CD4-positive, alpha-beta T cell (primary cell): ENCODE data around the gene ITGB3. TPM values are rescaled to one million over a fixed set of nuclear protein-coding genes. Genes with fewer than 3 reads are reported as not detected.
A peak's percentile ranks its signal among the peaks of the same experiment; 100 is the strongest.

Experiments used
- ATAC-seq: fragments of 200-7000 bp; cut with Tn5 transposase; one replicate; pipeline ENCODE4 v1.10.0; 2022; ENCODE audit warnings: mild to moderate bottlenecking; ENCODE audit not compliant: poor library complexity
- CTCF ChIA-PET: fragments of 350-600 bp; sonication (Branson Sonifier 250); formaldehyde crosslinking; loops from one replicate; lab custom pipeline; 2021; ENCODE audit warnings: antibody characterized with exemption, inconsistent platforms; lab: Charles Lee
- POLR2A ChIA-PET: fragments of 350-600 bp; sonication (Branson Sonifier 250); formaldehyde crosslinking; loops from one replicate; lab custom pipeline; 2021; ENCODE audit warnings: antibody characterized with exemption, inconsistent platforms; lab: Charles Lee
- DNase-seq, 14 experiments: peaks; one replicate each; pipeline ENCODE4 v3.0.0-alpha.2; 2013 to 2020; ENCODE audit warnings: mixed read lengths in 2 of 14
- H3K27ac ChIP-seq, 2 donors: one replicate each; pipeline versions ENCODE4 v1.5.1 to v1.7.0; 2013; ENCODE audit warnings: low read length in 2 of 2, low read depth in 1 of 2, mild to moderate bottlenecking in 1 of 2
- H3K27me3 ChIP-seq, 2 experiments: 1 replicate in 1 of 2; 2 replicates in 1 of 2; pipeline versions ENCODE4 v1.6.1 to v1.7.0; 2013; ENCODE audit warnings: low read length in 2 of 2, control low read depth in 1 of 2, mild to moderate bottlenecking in 1 of 2, moderate library complexity in 1 of 2; ENCODE audit not compliant: insufficient read depth in 2 of 2, control insufficient read depth in 1 of 2
- H3K36me3 ChIP-seq: one replicate; pipeline ENCODE4 v1.6.1; 2013; ENCODE audit warnings: low read length, control low read depth; ENCODE audit not compliant: insufficient read depth
- H3K4me1 ChIP-seq: one replicate; pipeline ENCODE4 v1.6.1; 2013; ENCODE audit warnings: low read length, control low read depth; ENCODE audit not compliant: insufficient read depth
- H3K4me3 ChIP-seq: one replicate; pipeline ENCODE4 v1.5.1; 2013; ENCODE audit warnings: mild to moderate bottlenecking, low read length, moderate library complexity
- H3K9me3 ChIP-seq, 2 experiments: 1 replicate in 1 of 2; 2 replicates in 1 of 2; pipeline versions ENCODE4 v1.6.1 to v1.7.0; 2013; ENCODE audit warnings: low read length in 2 of 2, mild to moderate bottlenecking in 2 of 2, control low read depth in 1 of 2, moderate library complexity in 1 of 2; ENCODE audit not compliant: control insufficient read depth in 1 of 2, insufficient read depth in 1 of 2
- H3K27ac Mint-ChIP-seq: one replicate; pipeline ENCODE4 v1.8.0; 2020; ENCODE audit warnings: mixed read lengths
- H3K27me3 Mint-ChIP-seq: one replicate; pipeline ENCODE4 v1.8.0; 2021; ENCODE audit warnings: mixed read lengths
- H3K36me3 Mint-ChIP-seq: one replicate; pipeline ENCODE4 v1.8.0; 2021; ENCODE audit warnings: low read depth, mixed read lengths
- H3K4me1 Mint-ChIP-seq: one replicate; pipeline ENCODE4 v1.8.0; 2021; ENCODE audit warnings: low read depth, mixed read lengths
- H3K4me3 Mint-ChIP-seq: one replicate; pipeline ENCODE4 v1.8.0; 2020; ENCODE audit warnings: mild to moderate bottlenecking, mixed read lengths
- H3K9me3 Mint-ChIP-seq: one replicate; pipeline ENCODE4 v1.8.0; 2020; ENCODE audit warnings: mixed read lengths
- CTCF ChIP-seq: fragments of 200-600 bp; IDR thresholded peaks from one replicate; pipeline ENCODE4 v1.8.0; 2022; ENCODE audit warnings: antibody characterized with exemption, mild to moderate bottlenecking
- intact Hi-C, 2 experiments: fragments of 100-400 bp; cut with DNase I in 1 of 2; cut with micrococcal nuclease in 1 of 2; formaldehyde crosslinking; loops; one replicate each; pipeline versions ENCODE4 v1.15.1 to v1.9.0; 2023 to 2025; cut with DNase I, micrococcal nuclease
- total RNA-seq, 174 experiments: library from RNA in 2 of 174; stranded (reverse) in 2 of 174; gene quantifications; one replicate each; pipeline ENCODE4 v1.2.3 and lab custom pipeline; 2021 to 2026

ITGB3 gene
- total RNA-seq, 2 experiments from 2014 or later, result 0.05 TPM; not detected in 1

DNA sequence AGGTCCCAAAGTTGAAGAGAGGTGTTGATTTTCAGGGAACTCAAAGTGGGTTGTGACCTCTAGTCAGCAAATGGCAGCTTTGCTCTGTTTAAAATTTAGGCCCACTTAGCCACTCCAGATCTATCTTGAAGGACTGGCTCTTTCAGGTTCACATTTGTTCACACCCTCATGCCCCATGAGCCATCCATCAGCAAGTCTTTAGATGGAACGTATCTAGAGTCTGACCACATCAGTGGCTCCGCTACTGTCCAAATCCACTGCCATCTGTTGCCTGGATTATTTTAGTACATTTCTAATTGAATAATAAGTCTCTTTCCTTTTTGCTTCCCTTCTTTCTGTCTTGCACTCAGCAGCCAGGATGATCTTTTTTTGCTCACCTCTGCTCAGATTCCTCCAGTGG is 10.5 kb downstream of the ITGB3 start:
- no peaks in the 10 kb centered on the region for H3K36me3 ChIP-seq
- no peaks in the 10 kb centered on the region for H3K4me1 Mint-ChIP-seq
- no peak overlapping the region for H3K4me3 Mint-ChIP-seq
- POLR2A ChIA-PET, result no interaction called here
- H3K9me3 Mint-ChIP-seq, result no peaks in the 10 kb centered on the region
- H3K27me3 Mint-ChIP-seq, result peaks cover 28% of the 10 kb centered on the region
- no peak overlapping the region for H3K4me3 ChIP-seq
- no peak for ATAC-seq
- no peak for TF ChIP-seq CTCF
- H3K27me3 ChIP-seq, result peaks cover 3 to 10% of the 10 kb centered on the region in 2 experiments
- H3K27ac ChIP-seq, result no peak overlapping the region
- no peaks in the 10 kb centered on the region for H3K36me3 Mint-ChIP-seq
- CTCF ChIA-PET, result no interaction called here
- H3K9me3 ChIP-seq, result no peaks in the 10 kb centered on the region
- intact Hi-C loops, result no loop called here
- H3K27ac Mint-ChIP-seq, result no peak overlapping the region
- H3K4me1 ChIP-seq, result no peaks in the 10 kb centered on the region
- DNase-seq, result no peak

DNA sequence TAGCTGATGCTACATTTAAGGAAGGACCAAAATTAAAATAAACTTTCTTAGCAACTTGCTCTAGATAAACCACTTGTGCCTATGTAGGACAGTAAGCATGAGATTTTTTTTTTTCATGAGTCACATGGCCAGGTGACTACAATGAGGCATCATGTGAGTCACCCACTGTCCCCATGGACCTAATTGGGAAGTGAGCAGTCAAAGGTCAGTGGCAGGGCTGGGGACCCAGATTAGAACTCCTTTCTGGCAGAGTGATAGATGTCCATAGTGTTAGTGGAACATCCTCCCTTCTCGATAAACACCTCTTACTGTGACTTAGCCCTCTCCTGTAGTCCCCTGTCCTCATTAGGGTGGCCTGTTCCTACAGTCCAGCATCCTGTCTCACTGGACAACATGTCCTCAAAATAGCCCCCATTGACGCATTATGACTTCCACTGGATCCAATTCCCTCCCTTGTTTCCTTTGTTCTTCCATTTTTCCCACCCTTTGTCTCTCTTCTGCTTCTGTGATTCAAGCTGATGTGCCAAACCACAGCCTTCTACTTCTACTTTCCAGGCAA is 12.4 kb downstream of the ITGB3 start:
- no peak overlapping the region for H3K27ac ChIP-seq
- peaks cover 0 to 6% of the 10 kb centered on the region in 2 experiments for H3K27me3 ChIP-seq
- H3K4me3 Mint-ChIP-seq, result no peak overlapping the region
- H3K4me3 ChIP-seq, result no peak overlapping the region
- no peaks in the 10 kb centered on the region for H3K36me3 Mint-ChIP-seq
- intact Hi-C loops, result no loop called here
- ChIA-PET POLR2A (no interaction called here), CTCF (no interaction called here)
- no peaks in the 10 kb centered on the region for H3K4me1 ChIP-seq
- peaks cover 4% of the 10 kb centered on the region for H3K9me3 Mint-ChIP-seq
- no peaks in the 10 kb centered on the region for H3K9me3 ChIP-seq
- peaks cover 21% of the 10 kb centered on the region for H3K27me3 Mint-ChIP-seq
- ATAC-seq (no peak), DNase-seq (peak in 2 of 14 experiments; percentile 25 to 49)
- no peak overlapping the region for H3K27ac Mint-ChIP-seq
- H3K36me3 ChIP-seq, result no peaks in the 10 kb centered on the region
- H3K4me1 Mint-ChIP-seq, result no peaks in the 10 kb centered on the region
- no peak for TF ChIP-seq CTCF

GRCh38 chr17:47266782-47267181 is 13.2 kb downstream of the ITGB3 start:
- ChIA-PET POLR2A (no interaction called here), CTCF (no interaction called here)
- ATAC-seq (no peak), DNase-seq (no peak)
- peaks cover 0 to 6% of the 10 kb centered on the region in 2 experiments for H3K27me3 ChIP-seq
- Mint-ChIP-seq H3K4me3 (no peak overlapping the region), H3K27ac (no peak overlapping the region), H3K27me3 (peaks cover 20% of the 10 kb centered on the region), H3K36me3 (no peaks in the 10 kb centered on the region), H3K9me3 (peaks cover 4% of the 10 kb centered on the region), H3K4me1 (no peaks in the 10 kb centered on the region)
- H3K4me3 ChIP-seq, result no peak overlapping the region
- no peaks in the 10 kb centered on the region for H3K9me3 ChIP-seq
- TF ChIP-seq CTCF, result no peak
- intact Hi-C loops, result no loop called here
- H3K4me1 ChIP-seq, result no peaks in the 10 kb centered on the region
- no peaks in the 10 kb centered on the region for H3K36me3 ChIP-seq
- no peak overlapping the region for H3K27ac ChIP-seq
